Urothelium cell line (cell line): Measurements from ENCODE around the gene GJC2.
"Not testable (repeated sequence)": the region's sequence is repeated elsewhere in the genome, so short reads cannot be mapped to it uniquely, and the experiment has no call there.

Experiments
- DNase-seq: peaks from one replicate; pipeline ENCODE4 v3.0.0; 2011; ENCODE audit warnings: low spot score, mixed read lengths
- FAIRE-seq: peaks from 2 replicates; lab custom pipeline; 2011; peaks lifted over from hg19 to GRCh38; lab: Jason Lieb, UNC

The GJC2 gene

DNA sequence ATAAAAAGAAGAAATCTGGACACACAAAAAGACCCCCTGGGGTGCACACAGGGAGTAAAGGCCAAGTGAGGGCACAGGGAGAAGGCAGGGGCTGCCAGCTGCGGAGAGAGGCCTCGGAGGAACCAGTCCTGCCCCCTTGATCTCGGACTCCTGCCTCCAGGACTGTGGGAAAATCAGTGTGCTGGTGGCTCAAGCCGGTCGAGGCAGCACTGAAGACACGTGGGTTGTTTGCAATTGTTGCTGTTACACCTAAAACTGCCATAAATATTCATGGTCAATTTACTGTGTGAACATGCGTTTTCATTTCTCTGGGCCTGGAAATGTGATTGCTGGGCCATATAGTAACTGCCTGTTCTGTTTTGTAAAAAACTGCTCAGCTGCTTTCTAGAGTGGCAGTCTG is 34.4 kb downstream of the GJC2 start:
- FAIRE-seq (no peak), DNase-seq (no peak)

DNA sequence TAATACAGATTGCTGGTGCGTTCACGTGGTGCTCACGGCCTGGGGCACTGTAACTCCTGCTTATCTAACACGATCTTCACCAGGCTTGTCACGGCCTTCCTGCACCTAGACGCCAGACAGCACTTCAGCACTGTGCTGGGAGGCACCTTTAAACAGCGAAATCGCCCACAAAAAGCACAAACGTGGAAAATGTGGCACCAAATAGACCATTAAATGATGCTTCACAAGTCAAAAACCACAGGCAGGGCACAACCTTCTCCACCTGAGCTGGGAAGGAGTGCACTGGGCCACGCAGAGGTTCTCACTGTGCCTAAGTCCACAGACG is 35.9 kb downstream of the GJC2 start:
- DNase-seq = no peak
- FAIRE-seq = no peak

DNA sequence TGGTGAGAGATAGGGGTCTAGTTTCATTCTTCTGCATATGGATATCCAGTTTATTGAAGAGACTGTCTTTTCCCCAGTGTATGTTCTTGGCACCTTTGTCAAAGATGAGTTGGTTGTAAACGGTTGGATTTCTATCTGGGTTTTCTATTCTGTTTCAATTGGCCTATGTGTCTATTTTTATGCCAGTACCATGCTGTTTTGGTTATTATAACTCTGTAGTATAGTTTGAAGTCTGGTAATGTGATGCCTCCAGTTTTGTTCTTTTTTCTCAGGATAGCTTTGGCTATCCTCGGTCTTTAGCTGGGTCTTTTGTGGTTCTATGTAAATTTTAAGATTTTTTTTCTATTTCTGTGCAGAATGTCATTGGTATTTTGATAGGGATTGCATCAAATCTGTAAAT is 38.5 kb downstream of the GJC2 start:
- DNase-seq, FAIRE-seq: not testable (repeated sequence)

DNA sequence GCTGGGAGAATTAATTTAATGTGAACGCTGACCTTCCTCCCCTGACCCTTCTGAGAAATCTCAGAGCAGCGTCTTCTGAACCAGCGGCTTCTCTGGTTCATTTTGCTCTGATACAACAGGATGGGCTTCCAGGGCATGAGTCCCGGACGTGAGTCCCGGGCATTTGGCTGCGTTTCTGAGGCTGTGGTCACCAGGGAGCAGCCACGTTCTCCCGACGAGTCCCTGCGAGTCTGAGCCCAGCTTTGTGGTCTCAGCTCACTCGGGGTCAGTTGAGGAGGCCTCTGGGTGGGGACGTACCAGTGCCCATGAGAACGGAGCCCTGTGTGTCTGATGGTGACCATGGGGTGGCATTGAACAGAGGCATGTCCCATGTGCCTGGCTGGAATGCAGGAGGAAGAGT is 40.5 kb downstream of the GJC2 start:
- FAIRE-seq = no peak
- no peak for DNase-seq

DNA sequence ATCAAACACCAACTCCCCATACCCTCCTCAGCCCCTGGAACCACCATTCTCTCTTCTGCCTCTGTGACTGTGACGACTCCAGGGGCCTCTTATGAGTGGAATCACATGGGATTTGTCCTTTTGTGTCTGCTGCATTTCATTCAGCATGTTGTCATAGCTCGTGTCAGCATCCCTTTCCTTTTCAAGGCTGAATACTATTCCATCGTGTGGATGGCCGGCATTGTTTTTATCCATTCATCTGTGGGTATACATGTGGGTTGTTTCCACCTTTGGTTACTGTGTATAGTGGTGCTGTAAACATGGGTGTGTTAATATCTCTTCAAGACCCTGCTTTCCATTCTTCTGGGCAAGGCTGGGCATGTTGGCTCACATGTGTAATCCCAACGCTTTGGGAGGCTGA is 41.0 kb downstream of the GJC2 start:
- DNase-seq = no peak
- FAIRE-seq = no peak

DNA sequence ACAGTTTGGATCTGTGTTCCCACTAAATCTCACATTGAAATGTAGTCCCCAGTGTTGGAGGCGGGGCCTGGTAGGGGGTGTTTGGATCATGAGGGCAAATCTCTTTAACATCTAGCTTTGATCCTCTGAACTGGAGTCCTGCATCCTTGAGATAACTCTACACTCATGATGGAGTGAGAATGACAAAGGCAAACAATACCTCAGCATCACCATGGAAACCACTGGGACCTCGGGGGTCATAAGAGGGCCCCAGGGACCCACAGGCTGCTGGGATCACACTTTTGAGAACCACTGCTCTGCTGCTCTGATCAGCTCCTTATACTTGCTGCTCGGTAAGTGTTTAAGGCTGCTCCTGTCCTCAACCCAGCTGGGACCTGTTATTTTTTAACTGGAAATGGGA is 44.7 kb downstream of the GJC2 start:
- FAIRE-seq (no peak), DNase-seq (no peak)

DNA sequence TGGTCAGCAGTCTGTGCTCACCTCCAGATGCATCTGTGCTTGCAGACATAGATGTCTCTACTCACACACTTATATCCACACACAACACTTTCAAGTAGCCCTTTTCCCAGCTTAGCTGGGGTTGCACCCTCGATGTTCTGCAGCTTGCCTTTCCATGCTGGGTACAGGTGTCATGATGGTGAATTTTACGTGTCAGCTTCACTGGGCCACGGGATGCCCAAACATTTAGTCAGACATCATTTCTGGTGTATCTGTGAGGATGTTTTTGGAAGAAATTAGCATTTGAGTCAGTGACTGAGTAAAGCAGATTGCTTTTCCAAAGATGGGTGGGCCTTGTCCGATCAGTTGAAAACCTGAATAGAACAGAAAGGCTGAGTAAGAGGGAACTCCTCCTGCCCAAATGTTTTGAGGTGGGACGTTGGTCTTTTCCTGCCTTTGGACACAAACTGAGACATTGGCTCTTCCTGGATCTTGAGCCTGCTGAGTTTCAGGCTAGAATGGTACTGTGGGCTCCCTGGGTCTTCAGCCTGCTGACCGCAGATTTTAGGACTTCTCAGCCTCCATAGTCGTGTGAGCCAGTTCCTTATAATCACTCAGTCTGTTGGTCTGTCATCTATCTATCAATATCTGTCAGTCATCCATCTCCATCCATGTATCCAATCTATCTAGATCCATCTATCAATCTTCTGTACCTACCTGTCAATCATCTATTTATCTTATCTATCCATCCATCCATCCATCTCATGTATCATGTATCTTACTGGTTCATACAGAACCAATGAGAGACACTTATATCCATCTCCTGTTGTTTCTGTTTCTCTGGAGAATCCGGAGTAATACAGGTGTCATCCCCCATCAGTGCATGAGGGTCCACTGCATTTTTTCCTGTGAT is 45.4 kb downstream of the GJC2 start:
- no peak for FAIRE-seq

DNA sequence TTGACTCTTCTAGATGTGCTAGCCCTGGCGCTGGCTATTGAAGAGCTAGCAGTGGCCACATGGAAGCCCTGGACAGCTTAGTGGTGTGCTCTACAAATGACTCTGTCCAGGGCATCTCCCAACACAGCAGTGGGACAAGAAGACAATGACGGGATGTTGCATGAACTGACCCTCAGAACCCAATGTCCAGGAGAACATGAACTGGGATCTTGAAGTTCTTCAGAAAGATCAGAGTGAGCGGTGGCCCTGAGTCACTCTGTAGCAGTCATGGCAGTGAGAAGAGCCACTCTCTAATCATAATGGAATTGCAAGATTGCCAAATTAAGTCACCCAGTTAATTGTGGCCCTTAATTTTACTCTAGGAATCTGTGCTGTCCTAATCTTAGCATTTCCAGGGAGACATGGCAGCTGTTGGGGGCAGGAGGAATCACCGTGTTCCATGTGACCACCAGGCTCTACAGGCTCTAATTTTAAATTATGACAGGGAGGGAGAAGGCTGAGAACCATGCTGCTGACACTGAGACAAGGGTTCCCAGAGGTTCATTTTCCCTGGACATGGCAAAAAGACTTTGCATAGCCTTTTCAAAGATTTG is 47.9 kb downstream of the GJC2 start:
- DNase-seq = no peak
- no peak for FAIRE-seq

More for the DNA sequence above, 45.4 kb downstream of the GJC2 start:
- DNase-seq = no peak

DNA sequence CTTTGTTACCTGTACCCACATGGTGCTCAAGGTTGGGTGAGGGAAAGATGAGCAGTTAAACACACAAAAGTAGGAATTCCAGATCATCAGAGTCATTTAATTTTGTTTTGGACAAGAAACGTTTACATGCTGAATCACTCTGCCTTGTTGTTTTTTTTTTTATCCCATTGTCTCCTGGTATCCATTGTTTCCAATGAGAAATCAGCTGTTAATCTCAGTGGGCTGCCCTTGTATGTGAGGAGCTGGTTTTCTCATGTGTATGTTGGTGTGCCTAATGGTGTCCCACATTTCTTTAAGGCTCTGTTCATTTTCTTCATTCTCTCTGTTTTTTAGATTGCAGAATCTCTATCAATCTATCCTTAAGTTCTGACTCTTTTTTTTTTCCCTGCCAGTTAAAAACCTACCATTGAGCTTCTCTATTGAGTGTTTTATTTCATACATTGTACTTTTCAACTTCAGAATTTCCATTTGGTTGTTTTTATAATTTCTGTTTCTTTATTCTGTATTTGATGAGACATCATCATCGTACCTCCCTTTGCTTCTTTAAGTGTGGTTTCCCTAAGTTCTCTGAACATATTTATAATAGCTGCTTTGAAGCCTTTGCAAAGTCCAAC is 49.4 kb downstream of the GJC2 start:
- FAIRE-seq (no peak), DNase-seq (peak; percentile 55)

DNA sequence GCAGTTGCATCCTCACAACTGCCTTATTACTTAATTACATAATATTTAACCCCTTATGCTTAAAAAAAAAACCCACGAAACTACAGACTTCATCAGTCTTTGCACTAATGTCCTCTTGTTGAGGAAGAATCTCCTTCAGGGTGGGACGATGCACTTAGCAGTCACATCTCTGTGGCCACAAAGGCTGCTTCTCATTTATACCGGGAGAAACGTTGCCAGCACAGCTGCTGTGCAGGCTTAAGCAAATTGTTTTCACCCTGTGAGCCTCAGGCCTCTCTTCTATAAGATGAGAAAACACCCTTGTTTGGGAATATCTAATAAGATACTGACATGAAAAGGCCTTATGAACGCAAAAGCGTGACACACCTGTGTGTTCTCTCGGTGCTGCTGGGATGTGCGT is 55.2 kb downstream of the GJC2 start:
- DNase-seq = no peak
- FAIRE-seq = no peak

DNA sequence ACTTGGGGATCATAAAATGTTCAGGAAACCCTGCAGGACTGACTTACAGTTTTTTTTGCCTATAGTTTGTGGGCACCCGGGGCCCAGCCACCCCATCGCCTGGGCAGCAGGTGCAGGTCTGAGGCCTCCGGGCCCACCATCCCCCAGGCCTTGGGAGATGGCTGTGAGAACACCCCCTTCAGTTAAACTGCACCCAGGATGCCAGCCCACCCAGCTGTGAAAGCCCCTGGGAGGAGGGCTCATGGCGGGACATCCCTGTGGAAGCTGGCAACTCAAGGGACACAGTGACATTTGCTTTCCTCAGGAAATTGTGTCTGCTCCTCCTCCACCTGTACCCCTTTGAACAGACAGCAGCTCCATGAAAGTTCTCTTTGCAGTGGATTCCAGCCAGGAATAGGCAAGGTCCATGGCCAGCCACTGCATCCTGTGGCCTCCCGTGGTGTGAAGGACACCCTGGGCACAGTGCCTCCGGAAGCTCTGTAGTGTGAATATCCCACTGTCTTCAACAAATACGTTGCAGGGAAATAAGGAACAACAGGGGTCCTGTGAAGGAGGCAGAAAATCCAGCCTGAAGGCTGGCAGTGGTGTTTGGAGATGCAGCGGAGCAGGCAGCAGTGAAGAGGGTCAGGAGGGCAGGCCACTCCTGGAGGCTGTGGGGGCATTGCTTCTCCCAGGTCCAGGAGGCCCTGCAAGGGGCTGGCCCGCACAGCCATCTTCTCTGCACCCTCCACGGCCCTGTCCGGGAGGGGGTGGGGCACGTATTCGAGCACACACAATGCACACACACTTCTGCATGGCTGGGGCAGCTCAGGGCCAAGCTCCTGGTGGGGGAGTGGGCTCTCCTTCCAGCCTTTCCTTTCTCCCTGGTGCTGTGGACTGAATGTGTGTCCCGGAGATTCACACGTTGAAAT is 56.1 kb downstream of the GJC2 start:
- FAIRE-seq (no peak), DNase-seq (no peak)

DNA sequence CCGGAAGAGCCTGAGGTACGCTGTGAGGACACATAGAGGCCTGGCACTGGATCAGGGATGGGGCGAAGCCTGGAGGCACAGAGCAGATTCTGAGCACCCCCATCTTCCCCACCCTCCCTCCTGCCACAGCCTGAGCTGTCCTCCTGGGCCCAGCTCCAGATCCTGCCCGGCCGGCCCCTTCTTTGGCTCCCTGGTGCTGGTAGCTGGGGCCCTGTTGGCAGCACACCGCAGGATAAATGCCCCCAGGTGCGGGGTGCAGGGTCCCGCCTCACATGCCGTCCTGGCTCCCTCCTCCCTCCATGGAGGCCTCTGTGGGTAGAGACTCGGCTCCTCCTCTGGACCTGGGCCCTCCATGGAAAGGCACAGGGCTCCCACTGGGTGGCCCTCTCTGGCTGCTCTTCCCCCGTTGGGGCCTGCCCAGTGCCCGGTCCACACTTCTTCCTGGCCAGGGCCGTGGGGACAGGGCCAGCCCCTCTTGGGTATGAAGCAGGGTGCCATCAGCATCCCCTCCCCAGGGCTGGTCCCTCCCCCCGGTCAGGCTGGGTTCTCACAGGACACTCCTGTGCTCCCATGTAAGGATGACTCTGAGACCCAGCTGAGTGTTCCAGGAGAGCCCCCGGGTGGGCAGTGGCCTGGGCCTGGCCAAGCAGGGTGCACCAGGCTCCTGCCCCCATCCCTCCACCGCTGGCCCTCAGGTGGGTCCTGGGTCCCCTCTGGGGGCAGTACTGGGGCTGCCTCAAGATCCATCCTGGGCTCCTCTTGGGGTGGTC is 57.0 kb downstream of the GJC2 start:
- no peak for FAIRE-seq

DNA sequence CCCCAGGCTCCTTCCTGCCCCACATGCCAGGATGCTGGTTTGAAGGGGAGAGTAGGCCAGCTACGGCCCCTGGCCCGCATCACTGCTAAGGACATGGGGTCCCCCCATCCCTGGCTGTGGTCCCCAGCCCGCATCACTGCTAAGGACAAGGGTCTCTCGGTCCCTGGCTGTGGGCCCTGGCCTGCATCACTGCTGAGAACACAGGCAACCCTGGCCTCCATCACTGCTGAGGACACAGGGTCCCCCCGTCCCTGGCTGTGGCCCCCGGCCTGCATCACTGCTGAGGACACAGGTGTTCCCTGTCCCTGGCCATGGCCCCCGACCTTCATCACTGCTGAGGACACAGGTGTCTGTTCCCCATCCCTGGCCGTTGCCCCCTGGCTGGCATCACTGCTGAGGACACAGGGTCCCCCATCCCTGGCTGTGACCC is 57.7 kb downstream of the GJC2 start:
- no peak for FAIRE-seq

More for the DNA sequence above, 57.0 kb downstream of the GJC2 start:
- no peak for DNase-seq

DNA sequence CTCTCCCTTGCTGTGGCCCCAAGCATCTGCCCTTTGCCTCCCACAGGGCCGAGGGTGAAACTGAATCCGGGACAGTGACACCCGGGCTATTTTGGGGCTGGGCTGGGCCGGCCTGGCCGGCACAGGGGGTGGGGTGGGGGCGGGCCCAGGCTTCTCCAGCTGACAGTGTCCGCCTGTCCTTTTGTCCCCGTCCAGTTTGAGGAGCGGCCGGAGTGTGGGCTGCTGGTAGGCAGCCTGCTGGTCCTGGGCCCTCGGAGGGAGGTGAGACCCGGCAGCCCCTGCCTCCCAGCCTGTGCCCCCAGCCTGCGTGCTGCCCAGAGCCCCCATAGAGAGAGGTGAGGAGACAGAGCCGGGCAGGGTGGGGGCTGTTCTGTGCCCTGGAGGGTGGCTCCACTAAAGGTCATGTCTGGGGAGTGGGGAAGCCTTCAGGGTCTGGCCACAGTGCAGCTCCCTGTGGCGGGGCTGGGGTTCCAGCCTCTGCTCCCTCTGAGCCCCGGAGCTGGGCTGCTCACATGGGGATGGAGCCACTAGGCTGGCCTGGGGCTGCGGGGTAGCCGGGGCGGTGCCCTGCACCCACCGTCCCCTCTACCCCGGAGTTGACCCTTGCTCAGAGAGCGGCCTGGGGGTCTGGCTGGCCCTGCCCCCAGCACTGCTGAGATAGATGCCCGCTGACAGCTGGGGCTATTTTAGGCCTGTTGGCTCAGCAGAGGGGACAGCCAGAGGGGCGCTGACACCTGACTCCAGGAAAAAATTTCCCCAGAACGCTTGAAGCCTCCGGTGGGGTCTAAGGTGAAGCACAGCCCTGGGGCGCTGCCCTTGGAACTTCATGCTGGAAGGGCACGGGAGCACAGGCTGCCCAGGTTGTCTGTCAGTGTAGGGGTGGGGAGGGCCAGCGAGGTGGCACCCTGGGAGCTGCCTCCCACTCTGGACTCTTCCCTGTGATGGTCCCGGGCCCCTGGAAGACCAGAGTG is 58.4 kb downstream of the GJC2 start, which contains the start of gene OBSCN:
Gene OBSCN, plus strand, starts transcription at position 194 of the 971 bp plus-strand sequence. CDS start 3,740 bp downstream, outside the sequence.
- DNase-seq = no peak
- FAIRE-seq = no peak

More for the DNA sequence above, 57.7 kb downstream of the GJC2 start:
- no peak for DNase-seq

DNA sequence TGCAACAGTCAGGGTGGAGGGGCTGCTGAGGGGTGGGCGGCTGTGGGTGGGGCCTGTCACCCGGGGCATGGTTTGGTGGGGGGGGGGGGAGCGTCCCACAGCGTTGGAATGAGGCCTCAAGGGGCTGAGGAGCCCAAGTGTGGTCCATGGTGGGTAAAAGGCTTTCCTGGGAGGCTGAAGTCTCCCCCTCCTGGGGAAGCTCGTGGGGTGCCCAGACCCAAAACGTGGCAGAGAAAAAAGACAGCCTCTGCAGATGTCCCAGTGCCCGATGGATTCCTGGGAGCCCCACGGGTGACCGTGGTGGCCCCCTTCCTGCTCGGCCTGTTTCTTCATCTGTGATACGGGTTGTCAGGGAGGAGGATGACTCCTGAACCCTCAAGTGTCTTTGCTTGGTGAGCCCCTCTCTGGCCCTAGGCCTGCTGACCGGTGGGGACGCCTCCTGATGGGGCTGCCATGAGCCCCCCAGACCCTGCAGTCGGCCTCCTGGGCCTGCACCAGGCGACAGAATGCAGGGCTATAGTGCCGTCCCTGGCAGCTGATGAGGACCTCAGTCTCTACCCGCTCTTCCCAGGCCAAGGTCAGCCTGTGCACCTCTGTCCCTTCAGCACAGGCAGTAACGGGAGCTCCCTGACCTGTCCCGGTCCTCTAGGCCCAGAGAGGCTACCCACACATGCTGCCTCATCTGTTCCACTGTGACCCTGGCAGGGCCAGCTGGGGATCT is 59.3 kb downstream of the GJC2 start:
- no peak for DNase-seq
- FAIRE-seq = no peak
